ENCODE data around the gene HNRNPL. TPM values are rescaled to one million over a fixed set of nuclear protein-coding genes. Genes with fewer than 3 reads are reported as not detected.

The HNRNPL gene
- total and polyA plus RNA-seq, 9 of the 15 experiments (the other 6 are each of a cell fraction or from before 2014, with no cell fraction given), result 39.5 to 610 (median 299) TPM

DNA sequence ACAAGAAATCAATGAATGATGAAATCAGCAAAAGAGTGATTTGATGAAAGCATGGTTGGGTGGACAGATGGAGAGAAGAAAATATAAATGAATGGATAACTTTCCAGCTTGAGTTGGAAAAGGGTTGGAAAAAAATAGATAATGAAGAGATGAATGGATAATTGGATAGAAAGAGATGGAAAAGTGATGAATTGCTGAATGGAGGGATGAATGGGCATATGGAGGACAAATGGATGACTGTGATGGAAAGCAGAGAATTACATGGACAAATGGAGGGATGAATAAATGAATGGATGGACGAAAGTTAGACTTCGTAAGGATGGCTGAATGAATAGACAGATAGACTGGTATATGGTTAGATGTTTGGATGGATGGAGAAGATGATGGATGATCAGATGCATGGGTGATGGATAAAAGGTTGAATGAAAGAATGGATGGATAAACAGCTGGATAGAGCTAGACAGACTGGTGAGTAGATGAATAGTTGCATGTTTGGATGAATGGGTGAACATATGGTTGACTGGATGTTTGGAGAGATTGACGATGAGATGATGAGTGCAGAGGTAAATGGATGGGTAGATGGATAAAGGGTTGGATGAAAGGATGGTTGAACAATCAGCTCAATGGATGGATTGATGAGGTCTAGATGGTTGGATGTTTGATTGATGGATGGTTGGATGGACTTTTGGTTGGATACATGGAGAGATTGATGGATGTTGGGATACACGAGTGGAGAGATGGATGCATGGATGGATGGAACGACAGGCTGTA is 49.0 kb downstream of the HNRNPL start (continued):
- TF ChIP-seq CREB3 (tag; conservative IDR thresholded peaks at IDR 0.05; ENCODE audit: low read depth) (no peak), HES1 (IDR thresholded peaks at IDR 0.05; ENCODE audit: low read depth) (no peak), C11orf30 (IDR thresholded peaks at IDR 0.05; ENCODE audit: low read depth) (peak; percentile 34; the same call in 1 of the 2 replicates), SETDB1 (IDR thresholded peaks at IDR 0.05; ENCODE audit: low read length) (no peak), ILF3 (IDR thresholded peaks at IDR 0.05; ENCODE audit: borderline replicate concordance) (no peak), JUN (IDR thresholded peaks at IDR 0.05; ENCODE audit: borderline replicate concordance, low read depth, low read length) (no peak), JUN (CRISPR knock-in tag; IDR thresholded peaks at IDR 0.05; ENCODE audit: borderline replicate concordance) (no peak), BRD9 (IDR thresholded peaks at IDR 0.05; ENCODE audit: low read depth, partially characterized antibody) (no peak), EHMT2 (IDR thresholded peaks at IDR 0.05) (peak; percentile 70), TEAD2 (tag; IDR thresholded peaks at IDR 0.05) (no peak), MCM3 (IDR thresholded peaks at IDR 0.05) (0 out of 2 replicates have a peak, but pooled peaks have one; percentile 57), LARP7 (IDR thresholded peaks at IDR 0.05) (no peak), LEF1 (IDR thresholded peaks at IDR 0.05) (no peak), SAFB2 (IDR thresholded peaks at IDR 0.05; ENCODE audit: borderline replicate concordance, low read depth, low read length, severe bottlenecking) (no peak), PPARD (CRISPR knock-in tag; IDR thresholded peaks at IDR 0.05) (no peak)
- TF ChIP-seq, protein P1, sequence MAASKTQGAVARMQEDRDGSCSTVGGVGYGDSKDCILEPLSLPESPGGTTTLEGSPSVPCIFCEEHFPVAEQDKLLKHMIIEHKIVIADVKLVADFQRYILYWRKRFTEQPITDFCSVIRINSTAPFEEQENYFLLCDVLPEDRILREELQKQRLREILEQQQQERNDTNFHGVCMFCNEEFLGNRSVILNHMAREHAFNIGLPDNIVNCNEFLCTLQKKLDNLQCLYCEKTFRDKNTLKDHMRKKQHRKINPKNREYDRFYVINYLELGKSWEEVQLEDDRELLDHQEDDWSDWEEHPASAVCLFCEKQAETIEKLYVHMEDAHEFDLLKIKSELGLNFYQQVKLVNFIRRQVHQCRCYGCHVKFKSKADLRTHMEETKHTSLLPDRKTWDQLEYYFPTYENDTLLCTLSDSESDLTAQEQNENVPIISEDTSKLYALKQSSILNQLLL (CRISPR knock-in tag; IDR thresholded peaks at IDR 0.05; ENCODE audit: borderline replicate concordance), result no peak
- TF ChIP-seq, protein P2, sequence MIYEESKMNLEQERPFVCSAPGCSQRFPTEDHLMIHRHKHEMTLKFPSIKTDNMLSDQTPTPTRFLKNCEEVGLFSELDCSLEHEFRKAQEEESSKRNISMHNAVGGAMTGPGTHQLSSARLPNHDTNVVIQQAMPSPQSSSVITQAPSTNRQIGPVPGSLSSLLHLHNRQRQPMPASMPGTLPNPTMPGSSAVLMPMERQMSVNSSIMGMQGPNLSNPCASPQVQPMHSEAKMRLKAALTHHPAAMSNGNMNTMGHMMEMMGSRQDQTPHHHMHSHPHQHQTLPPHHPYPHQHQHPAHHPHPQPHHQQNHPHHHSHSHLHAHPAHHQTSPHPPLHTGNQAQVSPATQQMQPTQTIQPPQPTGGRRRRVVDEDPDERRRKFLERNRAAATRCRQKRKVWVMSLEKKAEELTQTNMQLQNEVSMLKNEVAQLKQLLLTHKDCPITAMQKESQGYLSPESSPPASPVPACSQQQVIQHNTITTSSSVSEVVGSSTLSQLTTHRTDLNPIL (CRISPR knock-in tag; IDR thresholded peaks at IDR 0.05), result no peak
- TF ChIP-seq, protein P3, sequence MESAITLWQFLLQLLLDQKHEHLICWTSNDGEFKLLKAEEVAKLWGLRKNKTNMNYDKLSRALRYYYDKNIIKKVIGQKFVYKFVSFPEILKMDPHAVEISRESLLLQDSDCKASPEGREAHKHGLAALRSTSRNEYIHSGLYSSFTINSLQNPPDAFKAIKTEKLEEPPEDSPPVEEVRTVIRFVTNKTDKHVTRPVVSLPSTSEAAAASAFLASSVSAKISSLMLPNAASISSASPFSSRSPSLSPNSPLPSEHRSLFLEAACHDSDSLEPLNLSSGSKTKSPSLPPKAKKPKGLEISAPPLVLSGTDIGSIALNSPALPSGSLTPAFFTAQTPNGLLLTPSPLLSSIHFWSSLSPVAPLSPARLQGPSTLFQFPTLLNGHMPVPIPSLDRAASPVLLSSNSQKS (CRISPR knock-in tag; IDR thresholded peaks at IDR 0.05), result no peak
